Measurements from ENCODE around the gene ZFPM1. TPM values are rescaled to one million over a fixed set of nuclear protein-coding genes. Genes with fewer than 3 reads are reported as not detected.
A peak's percentile ranks its signal among the peaks of the same experiment; 100 is the strongest.

ZFPM1 gene
- polyA plus RNA-seq, 1 of the 3 experiments (the other 2 are of a cell fraction): 1.2 TPM

DNA sequence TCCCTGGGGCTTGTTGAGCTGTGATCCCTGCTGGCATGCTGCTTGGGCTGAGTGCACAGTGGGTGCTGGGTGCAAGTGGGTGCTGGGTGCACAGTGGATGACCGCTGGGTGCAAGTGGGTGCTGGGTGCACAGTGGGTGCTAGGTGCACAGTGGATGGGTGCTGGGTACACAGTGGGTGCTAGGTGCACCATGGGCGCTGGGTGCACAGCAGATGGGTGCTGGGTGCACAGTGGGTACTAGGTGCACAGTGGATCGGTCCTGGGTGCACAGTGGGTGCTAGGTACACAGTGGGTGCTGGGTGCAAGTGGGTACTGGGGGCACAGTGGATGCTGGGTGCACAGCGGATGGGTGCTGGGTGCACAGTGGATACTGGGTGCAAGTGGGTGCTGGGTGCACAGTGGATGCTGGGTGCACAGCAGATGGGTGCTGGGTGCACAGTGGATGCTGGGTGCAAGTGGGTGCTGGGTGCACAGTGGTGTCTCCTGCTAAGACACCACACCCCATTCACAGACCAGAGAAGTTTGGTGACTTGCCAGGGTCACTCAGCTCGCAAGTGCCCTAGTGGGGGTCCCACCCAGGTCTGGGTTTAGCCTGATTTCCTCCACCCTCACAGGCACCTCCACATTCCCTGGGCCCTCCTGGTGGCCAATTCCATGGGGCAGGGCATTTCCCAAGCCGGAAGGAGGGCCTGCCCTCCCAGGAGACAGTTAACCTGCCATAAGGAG, 33.5 kb downstream of the ZFPM1 start:
- Histone ChIP-seq H3K4me1 (ENCODE audit: control insufficient read depth in 1 of 2, insufficient read depth in 2 of 2, low read depth in 1 of 2, low read length in 1 of 2) (peaks cover 0 to 35% of the 10 kb centered on the region in 2 experiments; a peak in 1 of 4 replicates), H3K27ac (ENCODE audit: low read depth in 2 of 2, low read length in 1 of 2) (peak overlapping the region in 1 of 2 experiments; percentile 4; a peak in 1 of 4 replicates), H3K27me3 (ENCODE audit: insufficient read depth) (no peaks in the 10 kb centered on the region), H3K9me3 (no peaks in the 10 kb centered on the region), H3K79me2 (ENCODE audit: insufficient read depth) (peaks cover 13% of the 10 kb centered on the region), H3K9ac (no peak overlapping the region), H3K4me3 (ENCODE audit: low read depth in 2 of 2, low read length in 1 of 2) (no peak overlapping the region), H3K4me2 (no peak overlapping the region), H3K9me2 (no peaks in the 10 kb centered on the region), H2AFZ (ENCODE audit: low read depth) (no peak overlapping the region), H3F3A (replicated peaks; ENCODE audit: insufficient read depth) (no peaks in the 10 kb centered on the region), H4K20me1 (ENCODE audit: insufficient read depth) (peaks cover 53% of the 10 kb centered on the region), H3K36me3 (replicated peaks in 1 of 2; ENCODE audit: control insufficient read depth in 1 of 2, insufficient read depth in 2 of 2, low read length in 1 of 2) (peaks cover 0 to 4% of the 10 kb centered on the region in 2 experiments)
- ChIA-PET CTCF (interaction anchor here (0.9 to 3.3 kb wide), 4 partner anchors 14 to 75 kb away, joined by 3 to 26 read pairs (median 8); no protein-coding TSS in a partner anchor), POLR2A (no interaction called here)
- DNase-seq: no peak
- TF ChIP-seq POLR2AphosphoS5 (IDR thresholded peaks at IDR 0.05; ENCODE audit: low read depth, low read length) (no peak), CHD2 (IDR thresholded peaks at IDR 0.05; ENCODE audit: low read length, partially characterized antibody) (no peak), ELF1 (IDR thresholded peaks at IDR 0.05) (no peak), YY1 (IDR thresholded peaks at IDR 0.05; ENCODE audit: low read depth) (no peak), REST (IDR thresholded peaks at IDR 0.05; ENCODE audit: low read depth, low read length) (no peak), SIN3A (IDR thresholded peaks at IDR 0.05; ENCODE audit: borderline replicate concordance, low read depth, low read length) (no peak), RAD21 (IDR thresholded peaks at IDR 0.05; ENCODE audit: low read length) (no peak), MEF2A (IDR thresholded peaks at IDR 0.05; ENCODE audit: borderline replicate concordance, low read depth) (no peak), FOXM1 (IDR thresholded peaks at IDR 0.05; ENCODE audit: low read depth) (no peak), NRF1 (IDR thresholded peaks at IDR 0.05; ENCODE audit: low read depth, low read length) (no peak)
- TF ChIP-seq, protein P1, sequence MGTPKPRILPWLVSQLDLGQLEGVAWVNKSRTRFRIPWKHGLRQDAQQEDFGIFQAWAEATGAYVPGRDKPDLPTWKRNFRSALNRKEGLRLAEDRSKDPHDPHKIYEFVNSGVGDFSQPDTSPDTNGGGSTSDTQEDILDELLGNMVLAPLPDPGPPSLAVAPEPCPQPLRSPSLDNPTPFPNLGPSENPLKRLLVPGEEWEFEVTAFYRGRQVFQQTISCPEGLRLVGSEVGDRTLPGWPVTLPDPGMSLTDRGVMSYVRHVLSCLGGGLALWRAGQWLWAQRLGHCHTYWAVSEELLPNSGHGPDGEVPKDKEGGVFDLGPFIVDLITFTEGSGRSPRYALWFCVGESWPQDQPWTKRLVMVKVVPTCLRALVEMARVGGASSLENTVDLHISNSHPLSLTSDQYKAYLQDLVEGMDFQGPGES (IDR thresholded peaks at IDR 0.05; ENCODE audit: low read depth, low read length): no peak
- WGBS (ENCODE audit: low lambda C conversion rate): 96% methylated on average over 4 of the region's 6 CpGs

DNA sequence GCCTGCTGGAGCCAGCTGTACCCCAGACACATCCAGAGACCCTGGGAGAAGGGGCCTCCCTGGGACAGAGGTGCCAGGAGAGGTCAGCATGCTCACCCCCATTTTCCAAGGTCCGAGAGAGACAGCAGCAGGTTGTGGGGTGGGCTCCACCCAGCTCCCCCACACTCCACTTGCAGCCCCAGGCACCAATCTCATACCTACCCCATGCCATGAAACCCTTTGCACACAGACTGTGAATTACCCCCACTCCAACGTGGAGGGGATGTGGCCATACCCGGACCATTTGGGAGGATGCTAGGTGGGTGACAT, 34.0 kb downstream of the ZFPM1 start:
- H3F3A ChIP-seq (replicated peaks; ENCODE audit: insufficient read depth): no peaks in the 10 kb centered on the region
- no peak overlapping the region for H3K4me3 ChIP-seq (ENCODE audit: low read depth in 2 of 2, low read length in 1 of 2)
- H2AFZ ChIP-seq (ENCODE audit: low read depth): no peak overlapping the region
- peak overlapping the region in 1 of 2 experiments; percentile 4; a peak in 1 of 4 replicates for H3K27ac ChIP-seq (ENCODE audit: low read depth in 2 of 2, low read length in 1 of 2)
- no peak overlapping the region for H3K9ac ChIP-seq
- H3K79me2 ChIP-seq (ENCODE audit: insufficient read depth): peaks cover 13% of the 10 kb centered on the region
- no peak for TF ChIP-seq GATA2 (CRISPR knock-in tag; IDR thresholded peaks at IDR 0.05)
- no peak for TF ChIP-seq FOXJ3 (CRISPR knock-in tag; IDR thresholded peaks at IDR 0.05)
- no peak for TF ChIP-seq ZBTB33 (IDR thresholded peaks at IDR 0.05; ENCODE audit: borderline replicate concordance, low read depth)
- no peak for TF ChIP-seq YY1 (IDR thresholded peaks at IDR 0.05; ENCODE audit: low read depth)
- no peak for TF ChIP-seq MXI1 (IDR thresholded peaks at IDR 0.05; ENCODE audit: low read depth, low read length)
- no peak for TF ChIP-seq SMC3 (IDR thresholded peaks at IDR 0.05; ENCODE audit: low read depth, low read length)
- TF ChIP-seq MEF2A (IDR thresholded peaks at IDR 0.05; ENCODE audit: borderline replicate concordance, low read depth): no peak
- TF ChIP-seq CHD2 (IDR thresholded peaks at IDR 0.05; ENCODE audit: low read length, partially characterized antibody): no peak
- no peak for TF ChIP-seq NFIC (IDR thresholded peaks at IDR 0.05; ENCODE audit: borderline replicate concordance)
- TF ChIP-seq FOSL2 (IDR thresholded peaks at IDR 0.05; ENCODE audit: borderline replicate concordance, low read depth): no peak
- TF ChIP-seq GABPA (IDR thresholded peaks at IDR 0.05; ENCODE audit: low read depth): no peak
- TF ChIP-seq POLR2AphosphoS5 (IDR thresholded peaks at IDR 0.05; ENCODE audit: low read depth, low read length): no peak
- no peak for TF ChIP-seq MAX (IDR thresholded peaks at IDR 0.05; ENCODE audit: low read depth)
- no peaks in the 10 kb centered on the region for H3K27me3 ChIP-seq (ENCODE audit: insufficient read depth)
- no peaks in the 10 kb centered on the region for H3K9me3 ChIP-seq
- peaks cover 0 to 33% of the 10 kb centered on the region in 2 experiments; a peak in 1 of 4 replicates for H3K4me1 ChIP-seq (ENCODE audit: control insufficient read depth in 1 of 2, insufficient read depth in 2 of 2, low read depth in 1 of 2, low read length in 1 of 2)
- no peak for DNase-seq
- H3K9me2 ChIP-seq: no peaks in the 10 kb centered on the region
- no peak overlapping the region for H3K4me2 ChIP-seq
- peaks cover 49% of the 10 kb centered on the region for H4K20me1 ChIP-seq (ENCODE audit: insufficient read depth)
- WGBS (ENCODE audit: low lambda C conversion rate): 90% methylated on average over 2 of the region's 3 CpGs
- ChIA-PET POLR2A (no interaction called here), CTCF (interaction anchor here (1.0 to 3.3 kb wide), 7 partner anchors 10 to 74 kb away, joined by 3 to 29 read pairs (median 14); no protein-coding TSS in a partner anchor)
- H3K36me3 ChIP-seq (replicated peaks in 1 of 2; ENCODE audit: control insufficient read depth in 1 of 2, insufficient read depth in 2 of 2, low read length in 1 of 2): peaks cover 0 to 4% of the 10 kb centered on the region in 2 experiments

All from SK-N-SH (cell line).